H1 (cell line): ENCODE data around the gene FASTK. TPM values are rescaled to one million over a fixed set of nuclear protein-coding genes. Genes with fewer than 3 reads are reported as not detected.

ENCODE experiments used
- ATF3 ChIP-seq: IDR thresholded peaks from 2 replicates; pipeline ENCODE4 v1.6.1; 2011; ENCODE audit warnings: low read depth, mild to moderate bottlenecking, low read length; ENCODE audit not compliant: insufficient read depth
- polyA plus RNA-seq, 7 experiments: library from polyadenylated mRNA; depleted of rRNA in 3 of 7; stranded (reverse) in 5 of 7; unstranded in 2 of 7; fragments of >200 nt in 5 of 7; fragments of 200-250 nt in 2 of 7; gene quantifications; 1 replicate in 5 of 7; 2 replicates in 1 of 7; 4 replicates in 1 of 7; pipeline versions ENCODE4 v1.2.1 to v1.2.3, GENCODE V29; 2011 to 2013; ENCODE audit warnings: missing spikeins in 2 of 7, mixed read lengths in 2 of 7
- total RNA-seq: library from RNA; stranded (reverse); fragmentation: NEBNext Ultra II Directional; extraction: Animal tissue kit (Norgen Biotek cat#: 25700); gene quantifications from 2 replicates; pipeline ENCODE4 v1.2.1, GENCODE V29; 2021

Gene FASTK
- total and polyA plus RNA-seq, 2 of the 8 experiments (the other 6 are each of a cell fraction or from before 2014, with no cell fraction given) = 39.4 to 84.0 TPM

GRCh38 chr7:151101621-151102396, 21.2 kb upstream of the FASTK start (continued):
- no peak for TF ChIP-seq ATF3
- TF ChIP-seq, all 59 proteins: peak for 0
